ENCODE results near the gene VSIG10.

DNA sequence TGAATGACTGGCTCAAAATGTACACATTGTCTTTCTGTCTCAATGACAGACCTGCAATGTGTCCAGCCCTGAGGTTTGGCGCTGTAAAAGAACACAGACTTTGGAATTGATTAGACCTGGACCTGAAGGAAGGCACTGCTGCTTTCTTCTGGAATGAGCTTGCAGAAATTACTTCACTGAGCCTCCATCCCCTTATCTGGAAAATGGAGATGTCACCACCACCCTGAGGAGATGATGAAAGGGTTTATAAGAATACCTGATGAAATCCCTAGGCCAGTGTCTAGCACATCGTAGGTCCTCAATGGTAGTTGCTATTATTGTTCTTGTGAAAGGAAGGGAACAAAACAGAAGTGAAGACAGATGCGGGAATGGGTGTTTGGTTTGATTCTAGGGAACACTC is 33.2 kb downstream of the VSIG10 start:
- TF ChIP-seq, protein P1, sequence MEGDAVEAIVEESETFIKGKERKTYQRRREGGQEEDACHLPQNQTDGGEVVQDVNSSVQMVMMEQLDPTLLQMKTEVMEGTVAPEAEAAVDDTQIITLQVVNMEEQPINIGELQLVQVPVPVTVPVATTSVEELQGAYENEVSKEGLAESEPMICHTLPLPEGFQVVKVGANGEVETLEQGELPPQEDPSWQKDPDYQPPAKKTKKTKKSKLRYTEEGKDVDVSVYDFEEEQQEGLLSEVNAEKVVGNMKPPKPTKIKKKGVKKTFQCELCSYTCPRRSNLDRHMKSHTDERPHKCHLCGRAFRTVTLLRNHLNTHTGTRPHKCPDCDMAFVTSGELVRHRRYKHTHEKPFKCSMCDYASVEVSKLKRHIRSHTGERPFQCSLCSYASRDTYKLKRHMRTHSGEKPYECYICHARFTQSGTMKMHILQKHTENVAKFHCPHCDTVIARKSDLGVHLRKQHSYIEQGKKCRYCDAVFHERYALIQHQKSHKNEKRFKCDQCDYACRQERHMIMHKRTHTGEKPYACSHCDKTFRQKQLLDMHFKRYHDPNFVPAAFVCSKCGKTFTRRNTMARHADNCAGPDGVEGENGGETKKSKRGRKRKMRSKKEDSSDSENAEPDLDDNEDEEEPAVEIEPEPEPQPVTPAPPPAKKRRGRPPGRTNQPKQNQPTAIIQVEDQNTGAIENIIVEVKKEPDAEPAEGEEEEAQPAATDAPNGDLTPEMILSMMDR (IDR thresholded peaks at IDR 0.05 in 8 of 11, conservative IDR thresholded peaks at IDR 0.05 in 3 of 11), result no peak
- TF ChIP-seq POLR2AphosphoS5 (IDR thresholded peaks at IDR 0.05), result no peak

Measured in spleen (tissue), 7 donors.